RCC 7860 (cell line): ENCODE results near the gene OR11H7.
"Not testable (repeated sequence)": the region's sequence is repeated elsewhere in the genome, so short reads cannot be mapped to it uniquely, and the experiment has no call there.

Experiments used
- DNase-seq: peaks from one replicate; pipeline ENCODE4 v3.0.0-alpha.2; 2015; ENCODE audit warnings: low spot score
- FAIRE-seq: peaks from 2 replicates; lab custom pipeline; 2012; peaks lifted over from hg19 to GRCh38; lab: Jason Lieb, UNC

Gene OR11H7

DNA sequence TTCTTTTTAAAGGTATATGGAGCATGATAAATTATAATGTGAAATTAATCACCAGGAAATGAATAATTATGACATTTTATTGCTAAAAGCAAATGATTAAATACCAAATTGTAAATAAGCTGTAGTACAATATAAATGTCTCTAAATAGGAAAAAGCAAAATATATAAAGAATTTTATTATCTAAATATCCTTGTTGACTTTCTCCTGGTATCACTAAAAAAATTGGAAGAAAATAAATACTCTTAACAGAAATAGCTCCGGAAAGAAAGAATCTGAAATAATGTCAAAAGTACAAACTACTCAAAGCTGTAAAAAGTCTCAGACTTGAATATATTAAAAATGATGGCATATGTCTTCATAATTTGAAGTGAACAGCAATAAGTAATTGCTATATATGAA is at the start of gene OR11H7:
TSS of gene OR11H7 (plus strand) at position 301 of the 400 bp plus-strand sequence.
- FAIRE-seq (no peak), DNase-seq (no peak)

GRCh38 chr14:20179218-20179617 is 49.6 kb upstream of the OR11H7 start:
- DNase-seq (no peak), FAIRE-seq (no peak)

GRCh38 chr14:20179880-20180279 is 48.9 kb upstream of the OR11H7 start:
- no peak for FAIRE-seq
- DNase-seq = no peak

GRCh38 chr14:20180486-20180885 is 48.3 kb upstream of the OR11H7 start:
- no peak for DNase-seq

DNA sequence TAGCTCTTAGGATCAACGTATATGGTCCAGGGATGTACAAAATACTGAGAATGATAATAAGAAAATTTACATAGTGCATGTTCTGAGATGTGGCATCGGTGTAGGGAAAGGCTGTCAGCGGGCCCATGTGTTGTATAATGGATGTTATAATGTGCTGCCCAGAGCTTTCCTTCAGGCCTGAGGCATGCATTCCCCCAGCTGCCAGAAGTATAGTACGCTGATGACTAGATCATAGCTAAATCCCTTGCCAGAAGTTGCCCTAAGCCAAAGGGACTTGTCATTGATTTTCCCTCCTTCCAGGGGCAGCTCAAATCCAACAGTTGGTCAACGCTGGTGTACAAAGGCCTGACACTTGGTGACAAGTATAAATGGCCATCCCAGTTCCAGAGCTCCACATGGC is 44.6 kb upstream of the OR11H7 start:
- FAIRE-seq = no peak

More at GRCh38 chr14:20180486-20180885, 48.3 kb upstream of the OR11H7 start:
- FAIRE-seq = no peak

GRCh38 chr14:20190596-20190995 is 38.2 kb upstream of the OR11H7 start, which contains the start of gene OR11G2:
TSS of gene OR11G2 (plus strand) at chr14:20190896. CDS start at chr14:20197438, 6,542 bp downstream.
- no peak for DNase-seq
- FAIRE-seq = no peak

More for the DNA sequence above, 44.6 kb upstream of the OR11H7 start:
- no peak for DNase-seq

- DNase-seq (no peak), FAIRE-seq (no peak)
These were observed 37.4 kb upstream of the OR11H7 start for GRCh38 chr14:20191396-20191795.

DNA sequence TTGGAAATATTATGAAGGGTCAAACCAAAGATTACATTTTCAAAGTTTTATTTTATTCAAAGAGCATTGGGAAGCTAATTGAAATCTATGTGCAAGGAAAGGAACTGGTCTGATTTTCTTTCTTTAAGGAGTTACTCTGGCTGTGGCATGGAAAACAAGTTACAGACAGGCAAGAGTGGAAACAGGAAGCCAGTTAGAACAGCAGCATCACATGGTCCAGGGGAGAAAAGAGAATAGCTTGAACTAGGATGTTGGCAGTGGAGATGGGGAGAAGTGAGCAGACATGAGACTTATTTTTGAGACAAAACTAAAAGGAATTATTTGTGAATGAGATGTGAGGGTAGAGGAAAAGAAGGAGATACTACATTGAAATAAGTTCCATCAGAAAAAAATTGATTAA is 34.7 kb upstream of the OR11H7 start:
- FAIRE-seq (no peak), DNase-seq (no peak)

GRCh38 chr14:20195170-20195569 is 33.6 kb upstream of the OR11H7 start:
- not testable (repeated sequence) for FAIRE-seq, DNase-seq

DNA sequence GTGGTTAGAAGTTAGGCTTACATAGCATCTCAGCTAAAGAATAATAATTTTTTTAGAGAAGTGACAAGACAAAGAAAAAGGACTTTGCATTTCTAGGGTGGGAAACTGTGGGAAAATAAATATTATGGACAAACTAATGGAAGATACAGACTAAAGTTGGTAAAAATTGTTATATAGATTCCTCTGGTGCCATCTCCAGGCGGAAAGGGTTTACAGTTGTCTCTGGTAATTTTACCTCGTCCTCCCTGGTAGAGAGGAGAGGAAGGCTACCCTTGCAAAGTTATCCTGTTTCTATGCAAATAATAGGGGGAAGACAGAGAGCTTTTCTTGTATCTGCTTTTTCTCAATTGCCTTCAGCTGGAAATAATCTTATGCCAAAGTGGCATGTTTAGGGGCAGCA is 32.9 kb upstream of the OR11H7 start:
- FAIRE-seq = no peak

GRCh38 chr14:20197459-20197858 is 31.3 kb upstream of the OR11H7 start:
- DNase-seq (no peak), FAIRE-seq (no peak)

More for the DNA sequence above, 32.9 kb upstream of the OR11H7 start:
- DNase-seq = no peak

DNA sequence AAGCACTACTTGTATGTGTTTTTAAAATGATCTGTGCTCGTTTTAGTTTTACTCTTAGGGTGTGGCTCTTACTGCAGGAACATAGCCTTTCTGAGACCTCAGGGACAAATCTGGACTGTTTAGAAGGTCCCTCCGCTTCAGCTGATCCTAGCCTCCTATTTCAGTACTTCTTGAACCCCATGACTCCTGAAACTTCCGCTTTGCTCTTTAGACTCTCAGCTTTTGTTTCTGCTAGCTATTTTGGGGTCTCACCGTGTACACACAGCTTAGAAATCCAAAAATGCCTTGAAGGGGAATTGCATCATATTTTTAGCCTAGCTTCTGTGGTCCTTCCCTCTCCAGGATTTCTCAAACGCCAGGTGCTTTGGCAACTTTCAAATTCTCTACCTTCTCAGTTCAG is 29.8 kb upstream of the OR11H7 start:
- FAIRE-seq (no peak), DNase-seq (no peak)

DNA sequence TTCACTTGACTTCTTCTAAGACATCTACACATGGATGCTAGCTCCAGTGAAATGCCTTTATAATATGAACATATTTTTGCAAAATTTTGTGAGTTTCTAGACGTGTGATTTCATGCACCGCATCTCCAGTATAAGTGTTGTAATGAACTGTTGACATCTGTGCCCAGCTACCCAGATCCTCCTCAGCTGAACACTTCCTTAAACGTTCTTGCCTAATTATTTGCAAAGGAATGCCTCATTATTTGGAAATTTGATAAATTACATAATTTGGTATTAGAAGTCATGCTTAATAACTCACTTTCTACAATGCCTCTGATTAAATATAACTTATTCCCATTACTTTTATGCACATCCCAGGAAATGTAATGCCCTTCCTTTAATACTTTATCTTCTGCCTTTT is 24.1 kb upstream of the OR11H7 start:
- FAIRE-seq = no peak
- DNase-seq = no peak

DNA sequence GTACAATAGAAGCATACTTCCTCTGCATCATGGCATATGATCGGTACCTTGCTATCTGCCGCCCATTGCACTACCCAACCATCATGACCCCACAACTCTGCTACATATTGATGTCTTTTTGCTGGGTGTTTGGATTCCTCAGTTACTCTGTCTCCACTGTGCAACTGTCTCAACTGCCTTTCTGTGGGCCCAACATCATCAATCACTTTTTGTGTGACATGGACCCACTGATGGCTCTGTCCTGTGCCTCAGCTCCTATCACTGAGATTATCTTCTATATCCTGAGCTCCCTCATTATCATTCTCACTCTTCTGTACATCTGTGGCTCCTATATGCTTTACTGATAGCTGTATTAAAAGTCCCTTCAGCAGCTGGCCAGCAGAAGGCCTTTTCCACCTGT is 19.2 kb upstream of the OR11H7 start:
- DNase-seq (no peak), FAIRE-seq (no peak)

DNA sequence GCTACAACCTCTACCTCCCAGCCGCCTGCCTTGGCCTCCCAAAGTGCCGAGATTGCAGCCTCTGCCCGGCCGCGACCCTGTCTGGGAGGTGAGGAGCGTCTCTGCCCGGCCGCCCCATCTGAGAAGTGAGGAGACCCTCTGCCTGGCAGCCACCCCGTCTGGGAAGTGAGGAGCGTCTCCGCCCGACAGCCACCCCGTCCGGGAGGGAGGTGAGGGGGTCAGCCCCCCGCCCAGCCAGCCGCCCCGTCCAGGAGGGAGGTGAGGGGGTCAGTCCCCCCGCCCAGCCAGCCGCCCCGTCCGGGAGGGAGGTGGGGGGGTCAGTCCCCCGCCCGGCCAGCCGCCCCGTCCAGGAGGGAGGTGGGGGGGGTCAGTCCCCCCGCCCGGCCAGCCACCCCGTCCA is 16.4 kb upstream of the OR11H7 start:
- not testable (repeated sequence) for FAIRE-seq

GRCh38 chr14:20215196-20215595 is 13.6 kb upstream of the OR11H7 start:
- FAIRE-seq (no peak), DNase-seq (no peak)

More for the DNA sequence above, 16.4 kb upstream of the OR11H7 start:
- not testable (repeated sequence) for DNase-seq

DNA sequence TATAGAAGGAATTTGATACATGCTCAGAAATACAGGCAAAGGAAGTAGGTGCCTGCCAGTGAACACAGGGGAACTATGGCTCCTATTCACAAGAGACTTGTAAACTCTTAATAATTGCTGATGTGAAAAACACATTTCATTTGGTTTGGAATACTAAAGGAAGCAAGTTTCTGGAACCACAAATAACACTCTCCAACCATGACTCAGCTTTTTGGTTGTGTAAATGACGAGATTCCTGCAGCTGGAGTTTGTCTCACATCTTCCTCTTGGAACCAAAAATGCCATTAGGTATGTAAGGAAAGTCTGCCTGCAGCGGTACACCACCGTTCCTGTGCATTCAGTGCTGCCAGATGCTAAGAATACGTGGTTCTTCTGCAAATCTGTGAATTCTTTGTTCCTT is 9.7 kb upstream of the OR11H7 start:
- no peak for FAIRE-seq
- no peak for DNase-seq

DNA sequence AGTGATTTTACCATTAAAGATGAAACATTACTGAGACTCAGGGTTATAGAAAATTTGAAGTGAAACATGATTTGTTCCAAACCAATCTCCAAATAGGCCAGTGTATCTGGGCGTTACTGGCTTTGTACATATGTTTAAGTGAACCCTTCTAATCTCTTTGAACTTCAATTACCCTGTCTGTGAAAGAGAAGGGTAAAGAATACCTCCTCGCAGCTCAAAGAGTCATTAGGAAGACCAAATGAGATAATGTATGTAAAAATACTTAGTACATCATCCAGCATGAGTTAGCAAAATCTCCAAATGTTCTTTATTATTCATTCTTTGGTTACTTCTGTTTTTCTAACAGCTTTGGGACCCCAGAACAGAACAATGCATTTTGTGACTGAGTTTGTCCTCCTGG is 5.4 kb upstream of the OR11H7 start, which contains the start of gene OR11H6:
TSS of gene OR11H6 (plus strand) at position 301 of the 400 bp plus-strand sequence. CDS start at position 301, 0 bp downstream.
- DNase-seq = no peak
- no peak for FAIRE-seq

DNA sequence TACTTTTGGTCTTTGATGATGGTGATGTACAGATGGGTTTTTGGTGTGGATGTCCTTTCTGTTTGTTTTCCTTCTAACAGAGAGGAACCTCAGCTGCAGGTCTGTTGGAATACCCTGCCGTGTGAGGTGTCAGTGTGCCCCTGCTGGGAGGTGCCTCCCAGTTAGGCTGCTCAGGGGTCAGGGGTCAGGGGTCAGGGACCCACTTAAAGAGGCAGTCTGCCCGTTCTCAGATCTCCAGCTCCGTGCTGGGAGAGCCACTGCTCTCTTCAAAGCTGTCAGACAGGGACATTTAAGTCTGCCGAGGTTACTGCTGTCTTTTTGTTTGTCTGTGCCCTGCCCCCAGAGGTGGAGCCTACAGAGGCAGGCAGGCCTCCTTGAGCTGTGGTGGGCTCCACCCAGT is 6.6 kb downstream of the OR11H7 start:
- not testable (repeated sequence) for FAIRE-seq, DNase-seq

GRCh38 chr14:20247646-20248246 is 19.0 kb downstream of the OR11H7 start:
- FAIRE-seq (no peak), DNase-seq (peak; percentile 5)

DNA sequence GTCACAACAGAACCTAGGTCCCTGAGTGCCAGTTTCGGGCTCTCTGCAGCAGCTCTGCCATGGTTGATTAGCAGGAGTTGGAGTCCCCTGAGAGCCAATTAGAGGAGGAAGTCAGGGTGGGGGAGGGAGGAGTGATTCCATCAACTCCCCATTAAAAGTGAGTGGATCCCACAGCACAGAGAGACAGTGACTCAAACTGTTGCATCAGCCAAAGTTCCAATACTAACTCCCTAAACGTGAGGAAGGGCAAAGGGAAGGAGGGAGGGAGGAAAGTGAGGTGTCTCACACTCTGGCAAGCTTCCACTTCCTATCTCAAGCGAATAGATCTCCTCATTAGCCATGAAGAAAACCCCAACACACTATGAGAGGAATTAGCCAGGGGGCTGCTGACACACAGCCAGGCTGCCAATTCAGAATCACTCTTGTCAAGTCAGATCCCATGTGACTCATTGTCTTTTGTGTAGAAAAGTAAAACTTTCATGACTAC is 33.9 kb downstream of the OR11H7 start:
- FAIRE-seq (no peak), DNase-seq (peak; percentile 32)

- not testable (repeated sequence) for FAIRE-seq, DNase-seq
These were observed 35.6 kb downstream of the OR11H7 start for GRCh38 chr14:20264361-20264760.

DNA sequence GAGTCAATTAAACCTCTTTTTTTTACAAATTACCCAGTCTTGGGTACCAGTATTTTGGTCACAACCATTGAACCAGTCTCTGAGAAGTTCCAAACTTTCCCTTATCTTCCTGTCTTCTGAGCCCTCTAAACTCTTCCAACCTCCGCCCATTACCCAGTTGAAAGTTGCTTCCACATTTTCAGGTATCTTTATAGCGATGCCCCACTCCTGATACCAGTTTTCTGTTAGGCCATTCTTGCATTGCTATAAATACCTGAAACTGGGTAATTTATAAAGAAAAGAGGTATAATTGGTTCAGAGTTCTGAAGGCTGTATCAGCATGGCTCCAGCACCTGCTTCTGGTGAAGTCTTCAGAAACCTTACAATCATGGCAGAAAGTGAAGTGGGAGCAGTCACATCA is 45.3 kb downstream of the OR11H7 start:
- DNase-seq (no peak), FAIRE-seq (no peak)
